AG04450 (cell line): ENCODE results near the gene UBR1. TPM values are rescaled to one million over a fixed set of nuclear protein-coding genes. Genes with fewer than 3 reads are reported as not detected.

ENCODE experiments used
- CTCF ChIA-PET: fragments of 300-600, 350-600 bp; formaldehyde crosslinking; extraction: SDS; loops from one replicate; lab custom pipeline; 2022; ENCODE audit warnings: antibody characterized with exemption, inconsistent platforms; lab: Charles Lee
- POLR2A ChIA-PET: fragments of 350-600 bp; formaldehyde crosslinking; extraction: SDS; loops from one replicate; lab custom pipeline; 2021; ENCODE audit warnings: antibody characterized with exemption, inconsistent platforms; lab: Yijun Ruan, JAX
- DNase-seq: peaks from one replicate; pipeline ENCODE4 v3.0.0-alpha.2; 2011; ENCODE audit warnings: low read depth, low spot score
- H3K27ac ChIP-seq: one replicate; pipeline ENCODE4 v1.5.1; 2012; ENCODE audit warnings: low read depth, low read length, control low read depth
- H3K27me3 ChIP-seq: one replicate; pipeline ENCODE4 v1.6.0; 2012; ENCODE audit warnings: low read length; ENCODE audit not compliant: control insufficient read depth, insufficient read depth
- H3K4me3 ChIP-seq: 2 replicates; pipeline ENCODE4 v1.5.1; 2011; ENCODE audit warnings: mild to moderate bottlenecking, low read depth, low read length, control low read depth
- H3K9me3 ChIP-seq: 2 replicates; pipeline ENCODE4 v1.5.1; 2012; ENCODE audit warnings: low read length; ENCODE audit not compliant: control insufficient read depth, insufficient read depth
- CTCF ChIP-seq: IDR thresholded peaks from 2 replicates; pipeline ENCODE4 v1.5.1; 2011; ENCODE audit warnings: low read depth, low read length, control low read depth, inconsistent platforms
- polyA plus RNA-seq: library from polyadenylated mRNA; depleted of rRNA; stranded (reverse); fragments of >200 nt; gene quantifications from 2 replicates; pipeline ENCODE4 v1.2.3, GENCODE V29; 2011

The UBR1 gene
- polyA plus RNA-seq, 1 experiment, result 18.4 TPM

- no peak for TF ChIP-seq CTCF
- Histone ChIP-seq H3K4me3 (no peak overlapping the region), H3K27ac (no peak overlapping the region), H3K9me3 (no peaks in the 10 kb centered on the region; the same call in 1 of the 2 replicates), H3K27me3 (no peaks in the 10 kb centered on the region)
- CTCF ChIA-PET, result no interaction called here
- POLR2A ChIA-PET, result no interaction called here
- DNase-seq, result no peak
These were observed 40.3 kb upstream of the UBR1 start for GRCh38 chr15:43146184-43146583.

- Histone ChIP-seq H3K4me3 (no peak overlapping the region), H3K27ac (no peak overlapping the region), H3K27me3 (no peaks in the 10 kb centered on the region), H3K9me3 (no peaks in the 10 kb centered on the region)
- no peak for DNase-seq
- ChIA-PET POLR2A (interaction anchor here (0.7 kb wide), 1 partner anchor 76 kb away, joined by 3 read pairs; no protein-coding TSS in a partner anchor), CTCF (no interaction called here)
- no peak for TF ChIP-seq CTCF
These were observed 38.7 kb upstream of the UBR1 start for GRCh38 chr15:43144512-43144911.

GRCh38 chr15:43143203-43143941 lies 37.5 kb upstream of the UBR1 start:
- DNase-seq, result no peak
- POLR2A ChIA-PET, result no interaction called here

GRCh38 chr15:43135351-43135750 lies 29.5 kb upstream of the UBR1 start:
- no peak for DNase-seq
- no peaks in the 10 kb centered on the region for H3K27me3 ChIP-seq
- ChIA-PET POLR2A (no interaction called here), CTCF (no interaction called here)
- H3K9me3 ChIP-seq, result no peaks in the 10 kb centered on the region
- no peak for TF ChIP-seq CTCF
- no peak overlapping the region for H3K4me3 ChIP-seq
- H3K27ac ChIP-seq, result no peak overlapping the region

More at GRCh38 chr15:43143203-43143941, 37.5 kb upstream of the UBR1 start:
- H3K27me3 ChIP-seq, result no peaks in the 10 kb centered on the region
- H3K27ac ChIP-seq, result no peak overlapping the region
- no peaks in the 10 kb centered on the region for H3K9me3 ChIP-seq
- CTCF ChIA-PET, result no interaction called here
- TF ChIP-seq CTCF, result no peak
- H3K4me3 ChIP-seq, result no peak overlapping the region

- CTCF ChIA-PET, result no interaction called here
- DNase-seq, result no peak
- H3K9me3 ChIP-seq, result no peaks in the 10 kb centered on the region
- POLR2A ChIA-PET, result no interaction called here
- H3K27me3 ChIP-seq, result no peaks in the 10 kb centered on the region
- no peak for TF ChIP-seq CTCF
- H3K4me3 ChIP-seq, result peak overlapping the region; percentile 72
- no peak overlapping the region for H3K27ac ChIP-seq
These were observed 28.4 kb upstream of the UBR1 start for GRCh38 chr15:43134157-43134635.
